Neural progenitor cell (in vitro differentiated cells): ENCODE measurements around the gene GNG7. TPM values are rescaled to one million over a fixed set of nuclear protein-coding genes. Genes with fewer than 3 reads are reported as not detected.

ENCODE experiments used
- DNase-seq: peaks from one replicate; pipeline ENCODE4 v3.0.0-alpha.2; 2016; ENCODE audit warnings: low spot score
- H2AFZ ChIP-seq: fragments of 200-600 bp; sonication (generic); replicated peaks from 2 replicates; pipeline ENCODE4 v1.6.1; 2016; ENCODE audit warnings: antibody characterized with exemption
- H3F3A ChIP-seq: fragments of 200-600 bp; sonication (generic); 2 replicates; pipeline ENCODE4 v1.6.1; 2016; ENCODE audit warnings: antibody characterized with exemption, low read depth
- H3K27ac ChIP-seq: fragments of 200-600 bp; sonication (generic); 2 replicates; pipeline ENCODE4 v1.5.1; 2016; ENCODE audit warnings: mild to moderate bottlenecking
- H3K27me3 ChIP-seq: fragments of 200-600 bp; sonication (generic); 2 replicates; pipeline ENCODE4 v1.6.1; 2016; ENCODE audit warnings: mild to moderate bottlenecking, moderate library complexity
- H3K36me3 ChIP-seq: fragments of 200-600 bp; sonication (generic); 2 replicates; pipeline ENCODE4 v1.5.1; 2016
- H3K4me1 ChIP-seq: fragments of 200-600 bp; sonication (generic); 2 replicates; pipeline ENCODE4 v1.6.1; 2016; ENCODE audit warnings: mixed run types
- H3K4me2 ChIP-seq: fragments of 200-600 bp; sonication (generic); 2 replicates; pipeline ENCODE4 v1.6.1; 2016
- H3K4me3 ChIP-seq: fragments of 200-600 bp; sonication (generic); 2 replicates; pipeline ENCODE4 v1.5.1; 2016
- H3K79me2 ChIP-seq: fragments of 200-600 bp; sonication (generic); 2 replicates; pipeline ENCODE4 v1.6.1; 2016; ENCODE audit warnings: low read depth
- H3K9ac ChIP-seq: fragments of 200-600 bp; sonication (generic); 2 replicates; pipeline ENCODE4 v1.6.1; 2016
- H3K9me3 ChIP-seq: fragments of 200-600 bp; sonication (generic); 2 replicates; pipeline ENCODE4 v1.5.1; 2016; ENCODE audit warnings: low read depth
- H4K20me1 ChIP-seq: fragments of 200-600 bp; sonication (generic); 2 replicates; pipeline ENCODE4 v1.6.1; 2016; ENCODE audit warnings: low read depth
- H3K27ac Mint-ChIP-seq: 3 replicates; pipeline ENCODE4 v1.8.0; 2021; ENCODE audit warnings: mixed read lengths
- H3K27me3 Mint-ChIP-seq: 2 replicates; pipeline ENCODE4 v1.8.0; 2022; ENCODE audit warnings: low read depth, mild to moderate bottlenecking, inconsistent platforms, moderate library complexity, mixed read lengths; ENCODE audit not compliant: insufficient read depth
- H3K36me3 Mint-ChIP-seq: 3 replicates; pipeline ENCODE4 v1.8.0; 2021; ENCODE audit warnings: mixed read lengths
- H3K4me1 Mint-ChIP-seq: 3 replicates; pipeline ENCODE4 v1.8.0; 2021; ENCODE audit warnings: mixed read lengths
- H3K4me3 Mint-ChIP-seq: 3 replicates; pipeline ENCODE4 v1.8.0; 2021; ENCODE audit warnings: mild to moderate bottlenecking, moderate library complexity, mixed read lengths
- H3K9me3 Mint-ChIP-seq: 3 replicates; pipeline ENCODE4 v1.8.0; 2020; ENCODE audit warnings: mixed read lengths
- CTCF ChIP-seq: fragments of 200-600 bp; sonication (generic); IDR thresholded peaks from 2 replicates; pipeline ENCODE4 v1.5.1; 2017; ENCODE audit warnings: antibody characterized with exemption, mild to moderate bottlenecking
- EZH2 ChIP-seq: fragments of 200-600 bp; sonication (generic); IDR thresholded peaks from 2 replicates; pipeline ENCODE4 v1.6.1; 2017; ENCODE audit warnings: antibody characterized with exemption, mild to moderate bottlenecking, moderate library complexity
- EZH2phosphoT487 ChIP-seq: fragments of 200-600 bp; sonication (generic); IDR thresholded peaks from 2 replicates; pipeline ENCODE4 v1.6.1; 2017; ENCODE audit warnings: antibody characterized with exemption
- total RNA-seq: library from RNA; depleted of rRNA; stranded (reverse); fragments of >200 nt; gene quantifications from 2 replicates; pipeline ENCODE4 v1.2.3, GENCODE V29; 2015; ENCODE audit warnings: low replicate concordance

GNG7 gene
- total RNA-seq, 1 donor from 2014 or later: 7.0 TPM

- no peaks in the 10 kb centered on the region for H3K4me1 ChIP-seq
- Mint-ChIP-seq H3K27me3 (peaks cover 18% of the 10 kb centered on the region), H3K27ac (no peak overlapping the region), H3K36me3 (no peaks in the 10 kb centered on the region), H3K4me1 (peaks cover 13% of the 10 kb centered on the region), H3K4me3 (no peak overlapping the region), H3K9me3 (no peaks in the 10 kb centered on the region)
- H3K27ac ChIP-seq: no peak overlapping the region
- no peak overlapping the region for H3K4me2 ChIP-seq
- H2AFZ ChIP-seq: no peak overlapping the region
- no peak overlapping the region for H3K4me3 ChIP-seq
- H3K36me3 ChIP-seq: no peaks in the 10 kb centered on the region
- no peaks in the 10 kb centered on the region for H3F3A ChIP-seq
- H3K79me2 ChIP-seq: no peaks in the 10 kb centered on the region
- TF ChIP-seq EZH2: no peak
- no peak for TF ChIP-seq EZH2phosphoT487
- no peak for TF ChIP-seq CTCF
- H3K27me3 ChIP-seq: peaks cover 5% of the 10 kb centered on the region
- no peak for DNase-seq
- H4K20me1 ChIP-seq: peaks cover 6% of the 10 kb centered on the region
- H3K9me3 ChIP-seq: no peaks in the 10 kb centered on the region
- H3K9ac ChIP-seq: no peak overlapping the region
These were observed 61.7 kb downstream of the GNG7 start for GRCh38 chr19:2640563-2641331.

- H3K79me2 ChIP-seq: no peaks in the 10 kb centered on the region
- H3K27ac ChIP-seq: no peak overlapping the region
- H4K20me1 ChIP-seq: peaks cover 6% of the 10 kb centered on the region
- H3F3A ChIP-seq: no peaks in the 10 kb centered on the region
- H3K4me3 ChIP-seq: no peak overlapping the region
- Mint-ChIP-seq H3K4me3 (no peak overlapping the region), H3K27me3 (peaks cover 20% of the 10 kb centered on the region), H3K27ac (no peak overlapping the region), H3K9me3 (no peaks in the 10 kb centered on the region), H3K36me3 (no peaks in the 10 kb centered on the region), H3K4me1 (peaks cover 13% of the 10 kb centered on the region)
- H3K9ac ChIP-seq: no peak overlapping the region
- peaks cover 5% of the 10 kb centered on the region for H3K27me3 ChIP-seq
- no peaks in the 10 kb centered on the region for H3K9me3 ChIP-seq
- H3K4me2 ChIP-seq: no peak overlapping the region
- no peak for DNase-seq
- H3K36me3 ChIP-seq: no peaks in the 10 kb centered on the region
- no peaks in the 10 kb centered on the region for H3K4me1 ChIP-seq
- no peak overlapping the region for H2AFZ ChIP-seq
- TF ChIP-seq EZH2phosphoT487 (no peak), EZH2 (no peak), CTCF (no peak)
These were observed 62.5 kb downstream of the GNG7 start for GRCh38 chr19:2639999-2640398.

GRCh38 chr19:2638417-2638940 lies 64.0 kb downstream of the GNG7 start:
- H3K4me1 ChIP-seq: no peaks in the 10 kb centered on the region
- H3F3A ChIP-seq: no peaks in the 10 kb centered on the region
- TF ChIP-seq CTCF (no peak), EZH2phosphoT487 (no peak), EZH2 (no peak)
- H3K4me3 Mint-ChIP-seq: no peak overlapping the region
- H3K4me1 Mint-ChIP-seq: peaks cover 15% of the 10 kb centered on the region
- H3K4me3 ChIP-seq: no peak overlapping the region
- H3K36me3 ChIP-seq: no peaks in the 10 kb centered on the region
- peaks cover 20% of the 10 kb centered on the region for H3K27me3 Mint-ChIP-seq
- no peak overlapping the region for H3K4me2 ChIP-seq
- no peak for DNase-seq
- H3K79me2 ChIP-seq: no peaks in the 10 kb centered on the region
- peaks cover 9% of the 10 kb centered on the region for H4K20me1 ChIP-seq
- no peaks in the 10 kb centered on the region for H3K36me3 Mint-ChIP-seq
- H2AFZ ChIP-seq: no peak overlapping the region
- peaks cover 5% of the 10 kb centered on the region for H3K27me3 ChIP-seq
- H3K27ac ChIP-seq: no peak overlapping the region
- H3K27ac Mint-ChIP-seq: no peak overlapping the region
- no peaks in the 10 kb centered on the region for H3K9me3 Mint-ChIP-seq
- H3K9me3 ChIP-seq: no peaks in the 10 kb centered on the region
- no peak overlapping the region for H3K9ac ChIP-seq
